ENCODE data around the gene PLCB3. TPM values are rescaled to one million over a fixed set of nuclear protein-coding genes. Genes with fewer than 3 reads are reported as not detected.

The PLCB3 gene
- total RNA-seq, 1 experiment from 2014 or later: 45.3 TPM

GRCh38 chr11:64288353-64288750 is 37.0 kb downstream of the PLCB3 start:
- no TSS peak for BruUV-seq (replicated peaks)
- peaks cover 21% of the 10 kb centered on the region for H3K4me1 ChIP-seq (ENCODE audit: insufficient read depth, low read length, poor library complexity, severe bottlenecking)
- no peak overlapping the region for H3K27ac ChIP-seq (ENCODE audit: low read depth, low read length, poor library complexity, severe bottlenecking)
- no peak for TF ChIP-seq EZH2 (IDR thresholded peaks at IDR 0.05; ENCODE audit: borderline replicate concordance, low read depth, low read length, poor library complexity, severe bottlenecking)
- TF ChIP-seq, protein P1, sequence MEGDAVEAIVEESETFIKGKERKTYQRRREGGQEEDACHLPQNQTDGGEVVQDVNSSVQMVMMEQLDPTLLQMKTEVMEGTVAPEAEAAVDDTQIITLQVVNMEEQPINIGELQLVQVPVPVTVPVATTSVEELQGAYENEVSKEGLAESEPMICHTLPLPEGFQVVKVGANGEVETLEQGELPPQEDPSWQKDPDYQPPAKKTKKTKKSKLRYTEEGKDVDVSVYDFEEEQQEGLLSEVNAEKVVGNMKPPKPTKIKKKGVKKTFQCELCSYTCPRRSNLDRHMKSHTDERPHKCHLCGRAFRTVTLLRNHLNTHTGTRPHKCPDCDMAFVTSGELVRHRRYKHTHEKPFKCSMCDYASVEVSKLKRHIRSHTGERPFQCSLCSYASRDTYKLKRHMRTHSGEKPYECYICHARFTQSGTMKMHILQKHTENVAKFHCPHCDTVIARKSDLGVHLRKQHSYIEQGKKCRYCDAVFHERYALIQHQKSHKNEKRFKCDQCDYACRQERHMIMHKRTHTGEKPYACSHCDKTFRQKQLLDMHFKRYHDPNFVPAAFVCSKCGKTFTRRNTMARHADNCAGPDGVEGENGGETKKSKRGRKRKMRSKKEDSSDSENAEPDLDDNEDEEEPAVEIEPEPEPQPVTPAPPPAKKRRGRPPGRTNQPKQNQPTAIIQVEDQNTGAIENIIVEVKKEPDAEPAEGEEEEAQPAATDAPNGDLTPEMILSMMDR (conservative IDR thresholded peaks at IDR 0.05; ENCODE audit: low read depth, low read length): no peak
- POLR2A ChIA-PET (ENCODE audit: low non-redundant PET): interaction anchor here (0.7 kb wide), 1 partner anchor 77 kb away, joined by 4 read pairs; no protein-coding TSS in a partner anchor
- H3K27me3 ChIP-seq (replicated peaks; ENCODE audit: insufficient read depth, low read depth, low read length, poor library complexity): peaks cover 33% of the 10 kb centered on the region
- DNase-seq (ENCODE audit: low spot score): no peak
- H3K4me3 ChIP-seq (ENCODE audit: low read depth, low read length, poor library complexity, severe bottlenecking): no peak overlapping the region
- intact Hi-C loops (cut with micrococcal nuclease; ENCODE audit: unreplicated experiment): no loop called here
- CTCF ChIA-PET: no interaction called here
- H3K36me3 ChIP-seq (ENCODE audit: insufficient read depth, low read length, poor library complexity, severe bottlenecking): no peaks in the 10 kb centered on the region
- H3K9me3 ChIP-seq (ENCODE audit: low read depth, low read length, poor library complexity, severe bottlenecking): no peaks in the 10 kb centered on the region

GRCh38 chr11:64289002-64289564 is 37.8 kb downstream of the PLCB3 start:
- no peak for DNase-seq (ENCODE audit: low spot score)
- ChIA-PET CTCF (interaction anchor here (0.6 kb wide), 1 partner anchor 68 kb away, joined by 4 read pairs; no protein-coding TSS in a partner anchor), POLR2A (ENCODE audit: low non-redundant PET) (no interaction called here)
- H3K36me3 ChIP-seq (ENCODE audit: insufficient read depth, low read length, poor library complexity, severe bottlenecking): no peaks in the 10 kb centered on the region
- no peaks in the 10 kb centered on the region for H3K9me3 ChIP-seq (ENCODE audit: low read depth, low read length, poor library complexity, severe bottlenecking)
- BruUV-seq (replicated peaks): no TSS peak
- H3K4me3 ChIP-seq (ENCODE audit: low read depth, low read length, poor library complexity, severe bottlenecking): no peak overlapping the region
- H3K27me3 ChIP-seq (replicated peaks; ENCODE audit: insufficient read depth, low read depth, low read length, poor library complexity): peaks cover 35% of the 10 kb centered on the region
- no peak overlapping the region for H3K27ac ChIP-seq (ENCODE audit: low read depth, low read length, poor library complexity, severe bottlenecking)
- TF ChIP-seq, protein P1 (conservative IDR thresholded peaks at IDR 0.05; ENCODE audit: low read depth, low read length): no peak
- TF ChIP-seq EZH2 (IDR thresholded peaks at IDR 0.05; ENCODE audit: borderline replicate concordance, low read depth, low read length, poor library complexity, severe bottlenecking): no peak
- peaks cover 18% of the 10 kb centered on the region for H3K4me1 ChIP-seq (ENCODE audit: insufficient read depth, low read length, poor library complexity, severe bottlenecking)
- intact Hi-C loops (cut with micrococcal nuclease; ENCODE audit: unreplicated experiment): no loop called here

GRCh38 chr11:64290352-64291261 is 39.3 kb downstream of the PLCB3 start:
- POLR2A ChIA-PET (ENCODE audit: low non-redundant PET): no interaction called here
- Histone ChIP-seq H3K27me3 (replicated peaks; ENCODE audit: insufficient read depth, low read depth, low read length, poor library complexity) (peaks cover 35% of the 10 kb centered on the region), H3K36me3 (ENCODE audit: insufficient read depth, low read length, poor library complexity, severe bottlenecking) (no peaks in the 10 kb centered on the region), H3K9me3 (ENCODE audit: low read depth, low read length, poor library complexity, severe bottlenecking) (no peaks in the 10 kb centered on the region), H3K4me3 (ENCODE audit: low read depth, low read length, poor library complexity, severe bottlenecking) (no peak overlapping the region), H3K27ac (ENCODE audit: low read depth, low read length, poor library complexity, severe bottlenecking) (no peak overlapping the region), H3K4me1 (ENCODE audit: insufficient read depth, low read length, poor library complexity, severe bottlenecking) (peaks cover 18% of the 10 kb centered on the region)
- no TSS peak for BruUV-seq (replicated peaks)
- TF ChIP-seq, protein P1 (conservative IDR thresholded peaks at IDR 0.05; ENCODE audit: low read depth, low read length): no peak
- no peak for TF ChIP-seq EZH2 (IDR thresholded peaks at IDR 0.05; ENCODE audit: borderline replicate concordance, low read depth, low read length, poor library complexity, severe bottlenecking)
- intact Hi-C loops (cut with micrococcal nuclease; ENCODE audit: unreplicated experiment): no loop called here
- CTCF ChIA-PET: interaction anchor here (1.5 kb wide), 1 partner anchor 10 kb away, joined by 5 read pairs; no protein-coding TSS in a partner anchor
- DNase-seq (ENCODE audit: low spot score): no peak
